ENCODE measurements around the gene SOWAHC. TPM values are rescaled to one million over a fixed set of nuclear protein-coding genes. Genes with fewer than 3 reads are reported as not detected.

SOWAHC gene
- total and polyA plus RNA-seq, 2 of the 13 experiments (the other 11 are each of a cell fraction or from before 2014, with no cell fraction given) = 21.2 to 22.5 TPM

GRCh38 chr2:109632158-109632789 is 18.1 kb downstream of the SOWAHC start (continued):
- TF ChIP-seq ZNF513 (CRISPR knock-in tag; conservative IDR thresholded peaks at IDR 0.05) (no peak), BCLAF1 (IDR thresholded peaks at IDR 0.05) (no peak), ZNF503 (CRISPR knock-in tag; IDR thresholded peaks at IDR 0.05) (peak; percentile 54), HOXA7 (CRISPR knock-in tag; IDR thresholded peaks at IDR 0.05) (no peak), ZNF687 (CRISPR knock-in tag; IDR thresholded peaks at IDR 0.05) (peak; percentile 76), ATF6 (CRISPR knock-in tag; conservative IDR thresholded peaks at IDR 0.05) (0 out of 2 replicates have a peak, but pooled peaks have one; percentile 47), LRRFIP1 (CRISPR knock-in tag; conservative IDR thresholded peaks at IDR 0.05) (no peak)
